Tibial artery (tissue), 4 donors: ENCODE measurements around the gene ZNF217.
"Not testable (repeated sequence)": the region's sequence is repeated elsewhere in the genome, so short reads cannot be mapped to it uniquely, and the experiment has no call there.

Source experiments
- DNase-seq, 2 donors: peaks; one replicate each; pipeline ENCODE4 v3.0.0-alpha.2; 2019
- H3K27ac ChIP-seq, 2 donors: fragments of 200-600 bp; sonication (generic) in 1 of 2; 1 replicate in 1 of 2; 2 replicates in 1 of 2; pipeline ENCODE4 v1.5.1; 2018 to 2019; ENCODE audit warnings: mild to moderate bottlenecking in 1 of 2
- H3K27me3 ChIP-seq, 2 donors: fragments of 200-600 bp; sonication (generic) in 1 of 2; one replicate each; pipeline versions ENCODE4 v1.5.1 to v1.6.0; 2016 to 2019
- H3K36me3 ChIP-seq, 3 donors: fragments of 200-600 bp; sonication (generic) in 2 of 3; one replicate each; pipeline ENCODE4 v1.5.1; 2016 to 2019; ENCODE audit warnings: mild to moderate bottlenecking in 2 of 3
- H3K4me1 ChIP-seq, 4 donors: fragments of 200-600 bp; sonication (generic) in 2 of 4; 1 replicate in 3 of 4; 2 replicates in 1 of 4; pipeline ENCODE4 v1.5.1; 2016 to 2019
- H3K4me3 ChIP-seq, 2 donors: fragments of 200-600 bp; sonication (generic) in 1 of 2; 1 replicate in 1 of 2; 2 replicates in 1 of 2; pipeline ENCODE4 v1.5.1; 2018 to 2019; ENCODE audit warnings: mild to moderate bottlenecking in 2 of 2
- H3K9me3 ChIP-seq, 3 donors: fragments of 200-600 bp; sonication (generic) in 1 of 3; one replicate each; pipeline ENCODE4 v1.5.1; 2016 to 2019
- intact Hi-C: fragments of 100-400 bp; cut with DNase I; formaldehyde crosslinking; loops from one replicate; pipeline ENCODE4 v1.15.0; 2023; ENCODE audit warnings: low total_unique reads
- TF ChIP-seq, protein P1 (sequence below), 2 experiments: fragments of 200-600 bp in 1 of 2; fragments of 450-650 bp in 1 of 2; IDR thresholded peaks; one replicate each; pipeline ENCODE4 v1.5.1; 2017 to 2019; ENCODE audit warnings: antibody characterized with exemption in 2 of 2, mild to moderate bottlenecking in 1 of 2, moderate library complexity in 1 of 2

Gene ZNF217

GRCh38 chr20:53593466-53594007 is at the start of gene ZNF217:
TSS of gene ZNF217 (minus strand) at chr20:53593839. CDS start at chr20:53582826, 11,013 bp downstream.
- H3K27me3 ChIP-seq, H3K9me3 ChIP-seq, intact Hi-C loops, H3K36me3 ChIP-seq: not testable (repeated sequence)
- Histone ChIP-seq H3K4me3 (peak within 1 kb of the TSS; percentile 91 to 99), H3K4me1 (peaks cover 0 to 15% (median 10%) of the 10 kb centered on the region in 4 donors), H3K27ac (peak within 1 kb of the TSS; percentile 98)
- peak; percentile 81 to 83 for DNase-seq

- Histone ChIP-seq H3K4me3 (no peak overlapping the region), H3K36me3 (no peaks in the 10 kb centered on the region), H3K4me1 (no peaks in the 10 kb centered on the region), H3K27ac (peak overlapping the region in 1 of 2 donors; percentile 24), H3K27me3 (no peaks in the 10 kb centered on the region), H3K9me3 (no peaks in the 10 kb centered on the region)
- intact Hi-C loops = no loop called here
- TF ChIP-seq, protein P1, sequence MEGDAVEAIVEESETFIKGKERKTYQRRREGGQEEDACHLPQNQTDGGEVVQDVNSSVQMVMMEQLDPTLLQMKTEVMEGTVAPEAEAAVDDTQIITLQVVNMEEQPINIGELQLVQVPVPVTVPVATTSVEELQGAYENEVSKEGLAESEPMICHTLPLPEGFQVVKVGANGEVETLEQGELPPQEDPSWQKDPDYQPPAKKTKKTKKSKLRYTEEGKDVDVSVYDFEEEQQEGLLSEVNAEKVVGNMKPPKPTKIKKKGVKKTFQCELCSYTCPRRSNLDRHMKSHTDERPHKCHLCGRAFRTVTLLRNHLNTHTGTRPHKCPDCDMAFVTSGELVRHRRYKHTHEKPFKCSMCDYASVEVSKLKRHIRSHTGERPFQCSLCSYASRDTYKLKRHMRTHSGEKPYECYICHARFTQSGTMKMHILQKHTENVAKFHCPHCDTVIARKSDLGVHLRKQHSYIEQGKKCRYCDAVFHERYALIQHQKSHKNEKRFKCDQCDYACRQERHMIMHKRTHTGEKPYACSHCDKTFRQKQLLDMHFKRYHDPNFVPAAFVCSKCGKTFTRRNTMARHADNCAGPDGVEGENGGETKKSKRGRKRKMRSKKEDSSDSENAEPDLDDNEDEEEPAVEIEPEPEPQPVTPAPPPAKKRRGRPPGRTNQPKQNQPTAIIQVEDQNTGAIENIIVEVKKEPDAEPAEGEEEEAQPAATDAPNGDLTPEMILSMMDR (IDR thresholded peaks at IDR 0.05) = no peak
- no peak for DNase-seq
Measured at GRCh38 chr20:53643031-53643832, 49.6 kb upstream of the ZNF217 start.

- intact Hi-C loops = no loop called here
- H3K4me1 ChIP-seq = no peaks in the 10 kb centered on the region
- H3K4me3 ChIP-seq = no peak overlapping the region
- H3K36me3 ChIP-seq = no peaks in the 10 kb centered on the region
- H3K27me3 ChIP-seq = no peaks in the 10 kb centered on the region
- TF ChIP-seq, protein P1 (IDR thresholded peaks at IDR 0.05) = no peak
- H3K27ac ChIP-seq = peak overlapping the region in 1 of 2 donors; percentile 24
- no peaks in the 10 kb centered on the region for H3K9me3 ChIP-seq
- DNase-seq = peak in 1 of 2 donors; percentile 37
Measured at GRCh38 chr20:53642196-53643030, 48.8 kb upstream of the ZNF217 start.

DNA sequence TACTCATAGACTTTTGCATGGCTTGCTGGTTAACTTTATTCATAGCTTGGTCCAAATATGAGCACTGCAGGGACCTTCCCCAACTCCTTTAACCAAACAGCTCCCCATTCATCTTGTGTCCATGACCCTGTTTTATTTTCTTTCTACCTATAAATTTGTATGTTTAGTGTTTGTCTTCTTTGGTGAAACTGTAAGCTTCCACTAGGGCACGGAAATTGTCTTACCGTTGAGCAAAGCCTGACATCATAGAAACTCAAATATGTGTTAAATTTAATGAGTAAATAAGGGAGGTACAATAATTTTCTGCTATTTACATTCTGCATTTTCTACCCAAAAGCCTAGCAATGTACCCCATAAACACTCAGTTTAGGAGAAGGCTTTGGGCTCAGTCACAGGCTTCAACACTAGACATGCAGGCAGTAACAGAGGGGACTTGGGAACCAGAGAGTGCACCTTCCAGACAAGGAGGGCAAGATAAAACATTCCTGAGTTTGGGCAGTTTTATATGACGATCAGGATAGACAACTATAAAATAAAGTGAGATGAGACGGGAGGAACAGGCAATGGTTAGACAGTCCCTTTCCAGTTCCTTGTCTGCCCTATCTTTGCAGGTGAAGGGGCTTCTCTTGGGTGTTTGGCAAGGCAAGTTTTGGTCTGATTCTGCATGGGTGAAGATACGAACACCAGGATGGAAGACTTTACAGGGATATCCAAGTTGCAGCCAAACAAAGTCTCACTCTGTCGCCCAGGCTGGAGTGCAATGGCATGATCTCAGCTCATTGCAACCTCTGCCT is 46.2 kb upstream of the ZNF217 start:
- DNase-seq = no peak

DNA sequence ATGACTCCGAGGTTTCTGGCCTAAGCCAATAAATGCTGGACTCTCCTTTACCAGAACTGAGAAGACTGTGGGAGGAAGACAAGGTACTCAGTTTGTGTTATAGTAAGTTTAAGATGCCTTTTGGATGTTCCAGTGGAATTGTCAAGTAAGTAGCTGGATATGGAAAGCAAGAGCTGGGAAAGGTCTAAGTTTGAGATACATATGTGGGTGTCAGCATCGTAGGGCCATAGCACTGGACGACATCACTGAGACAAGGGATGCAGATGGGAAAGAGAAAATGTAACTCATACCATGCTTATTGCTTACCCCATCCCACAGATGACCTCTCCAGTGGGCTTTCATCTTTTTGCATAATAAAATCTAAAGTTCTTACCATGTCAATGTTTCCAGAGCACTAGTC is 45.5 kb upstream of the ZNF217 start:
- Histone ChIP-seq H3K36me3 (no peaks in the 10 kb centered on the region), H3K27me3 (no peaks in the 10 kb centered on the region), H3K4me1 (no peaks in the 10 kb centered on the region), H3K27ac (no peak overlapping the region), H3K4me3 (no peak overlapping the region), H3K9me3 (no peaks in the 10 kb centered on the region)
- TF ChIP-seq, protein P1 (IDR thresholded peaks at IDR 0.05) = no peak
- intact Hi-C loops = no loop called here
- no peak for DNase-seq

More for the DNA sequence above, 46.2 kb upstream of the ZNF217 start:
- Histone ChIP-seq H3K27ac (no peak overlapping the region), H3K27me3 (no peaks in the 10 kb centered on the region), H3K4me1 (no peaks in the 10 kb centered on the region), H3K9me3 (no peaks in the 10 kb centered on the region), H3K36me3 (no peaks in the 10 kb centered on the region), H3K4me3 (no peak overlapping the region)
- TF ChIP-seq, protein P1 (IDR thresholded peaks at IDR 0.05) = no peak
- intact Hi-C loops = no loop called here

GRCh38 chr20:53637310-53637709 is 43.7 kb upstream of the ZNF217 start:
- H3K36me3 ChIP-seq, H3K27ac ChIP-seq, intact Hi-C loops, H3K27me3 ChIP-seq, H3K4me3 ChIP-seq, DNase-seq, H3K4me1 ChIP-seq, H3K9me3 ChIP-seq: not testable (repeated sequence)
